Measurements from ENCODE around the gene SLC44A4. TPM values are rescaled to one million over a fixed set of nuclear protein-coding genes. Genes with fewer than 3 reads are reported as not detected.

The SLC44A4 gene
- total RNA-seq, 2 experiments from 2014 or later, result 0.20 TPM; not detected in 1

GRCh38 chr6:31927242-31927862, 48.6 kb upstream of the SLC44A4 start, which contains the start of gene C2:
Gene C2 (plus strand): TSS chr6:31927717. CDS start chr6:31927753, 36 bp downstream.
- H3K9me3 ChIP-seq (ENCODE audit: control insufficient read depth in 1 of 2, insufficient read depth in 1 of 2, low read length in 2 of 2), result no peaks in the 10 kb centered on the region
- Mint-ChIP-seq H3K4me3 (no peak within 1 kb of the TSS), H3K27ac (no peak within 1 kb of the TSS), H3K27me3 (no peaks in the 10 kb centered on the region), H3K36me3 (ENCODE audit: low read depth) (no peaks in the 10 kb centered on the region), H3K9me3 (no peaks in the 10 kb centered on the region), H3K4me1 (ENCODE audit: low read depth) (no peaks in the 10 kb centered on the region)
- intact Hi-C loops (cut with DNase I, micrococcal nuclease), result no loop called here
- H3K27me3 ChIP-seq (ENCODE audit: control insufficient read depth in 1 of 2, insufficient read depth in 2 of 2, low read length in 2 of 2), result no peaks in the 10 kb centered on the region
- ChIA-PET CTCF (no interaction called here), POLR2A (no interaction called here)
- H3K4me1 ChIP-seq (ENCODE audit: insufficient read depth, low read length), result no peaks in the 10 kb centered on the region
- no peak for DNase-seq
- H3K27ac ChIP-seq (ENCODE audit: low read depth in 1 of 2, low read length in 2 of 2), result no peak within 1 kb of the TSS
- ATAC-seq (ENCODE audit: poor library complexity), result no peak
- TF ChIP-seq CTCF (IDR thresholded peaks at IDR 0.05), result no peak
- no peaks in the 10 kb centered on the region for H3K36me3 ChIP-seq (ENCODE audit: insufficient read depth, low read length)
- H3K4me3 ChIP-seq (ENCODE audit: low read length), result no peak within 1 kb of the TSS

GRCh38 chr6:31922942-31923341, 44.1 kb upstream of the SLC44A4 start:
- ATAC-seq (ENCODE audit: poor library complexity) (no peak), DNase-seq (peak in 5 of 14 experiments; percentile 6 to 47 (median 42))
- Mint-ChIP-seq H3K9me3 (no peaks in the 10 kb centered on the region), H3K27ac (no peak overlapping the region), H3K4me1 (ENCODE audit: low read depth) (no peaks in the 10 kb centered on the region), H3K4me3 (no peak overlapping the region), H3K36me3 (ENCODE audit: low read depth) (no peaks in the 10 kb centered on the region), H3K27me3 (no peaks in the 10 kb centered on the region)
- intact Hi-C loops (cut with DNase I, micrococcal nuclease), result no loop called here
- Histone ChIP-seq H3K36me3 (ENCODE audit: insufficient read depth, low read length) (no peaks in the 10 kb centered on the region), H3K27me3 (ENCODE audit: control insufficient read depth in 1 of 2, insufficient read depth in 2 of 2, low read length in 2 of 2) (no peaks in the 10 kb centered on the region), H3K9me3 (ENCODE audit: control insufficient read depth in 1 of 2, insufficient read depth in 1 of 2, low read length in 2 of 2) (no peaks in the 10 kb centered on the region), H3K4me3 (ENCODE audit: low read length) (no peak overlapping the region), H3K27ac (ENCODE audit: low read depth in 1 of 2, low read length in 2 of 2) (no peak overlapping the region), H3K4me1 (ENCODE audit: insufficient read depth, low read length) (no peaks in the 10 kb centered on the region)
- ChIA-PET POLR2A (interaction anchor here (0.7 kb wide), 1 partner anchor 303 kb away, joined by 3 read pairs; no protein-coding TSS in a partner anchor), CTCF (no interaction called here)
- peak; percentile 21 for TF ChIP-seq CTCF (IDR thresholded peaks at IDR 0.05)

- H3K27ac ChIP-seq (ENCODE audit: low read depth in 1 of 2, low read length in 2 of 2), result no peak overlapping the region
- no peak overlapping the region for H3K27ac Mint-ChIP-seq
- no peaks in the 10 kb centered on the region for H3K4me1 ChIP-seq (ENCODE audit: insufficient read depth, low read length)
- no peaks in the 10 kb centered on the region for H3K36me3 ChIP-seq (ENCODE audit: insufficient read depth, low read length)
- no peaks in the 10 kb centered on the region for H3K36me3 Mint-ChIP-seq (ENCODE audit: low read depth)
- no peaks in the 10 kb centered on the region for H3K27me3 ChIP-seq (ENCODE audit: control insufficient read depth in 1 of 2, insufficient read depth in 2 of 2, low read length in 2 of 2)
- TF ChIP-seq CTCF (IDR thresholded peaks at IDR 0.05), result no peak
- H3K27me3 Mint-ChIP-seq, result no peaks in the 10 kb centered on the region
- ATAC-seq (ENCODE audit: poor library complexity) (no peak), DNase-seq (no peak)
- intact Hi-C loops (cut with DNase I, micrococcal nuclease), result no loop called here
- no peaks in the 10 kb centered on the region for H3K4me1 Mint-ChIP-seq (ENCODE audit: low read depth)
- ChIA-PET CTCF (no interaction called here), POLR2A (no interaction called here)
- H3K4me3 Mint-ChIP-seq, result no peak overlapping the region
- no peak overlapping the region for H3K4me3 ChIP-seq (ENCODE audit: low read length)
- H3K9me3 ChIP-seq (ENCODE audit: control insufficient read depth in 1 of 2, insufficient read depth in 1 of 2, low read length in 2 of 2), result no peaks in the 10 kb centered on the region
- H3K9me3 Mint-ChIP-seq, result no peaks in the 10 kb centered on the region
Measured at GRCh38 chr6:31920811-31921210, 42.0 kb upstream of the SLC44A4 start.
